Stimulated activated naive CD8-positive, alpha-beta T cell treated with anti-CD3 and anti-CD28 coated beads, Interleukin-15, Interleukin-2, amounts not matched to agents 100 U/mL and 50 U/mL, for 24 hours (primary cell): ENCODE results near the gene P2RY10.
A peak's percentile ranks its signal among the peaks of the same experiment; 100 is the strongest.
"Not testable (repeated sequence)": the region's sequence is repeated elsewhere in the genome, so short reads cannot be mapped to it uniquely, and the experiment has no call there.

Source experiments
- ATAC-seq: fragments of 150-1000 bp; cut with Tn5 transposase; one replicate; pipeline ENCODE4 v1.10.0; 2021
- DNase-seq: peaks from one replicate; pipeline ENCODE4 v3.0.0; 2021

P2RY10 gene

GRCh38 chrX:78945186-78945912, at the start of gene P2RY10:
Gene P2RY10 (plus strand): TSS chrX:78945391. CDS start chrX:78960521, 15,130 bp downstream.
- peak; percentile 81 for ATAC-seq
- DNase-seq: no peak

GRCh38 chrX:78922754-78923153, 22.4 kb upstream of the P2RY10 start:
- ATAC-seq (no peak), DNase-seq (no peak)

GRCh38 chrX:78923198-78924015, 21.8 kb upstream of the P2RY10 start:
- DNase-seq (no peak), ATAC-seq (peak; percentile 46)

GRCh38 chrX:78931814-78932213, 13.4 kb upstream of the P2RY10 start:
- no peak for DNase-seq
- no peak for ATAC-seq

- no peak for DNase-seq
Observed at GRCh38 chrX:78934866-78935265, 10.3 kb upstream of the P2RY10 start.

GRCh38 chrX:78944351-78944750, 840 bp upstream of the P2RY10 start:
- ATAC-seq: peak; percentile 38
- no peak for DNase-seq

More at GRCh38 chrX:78934866-78935265, 10.3 kb upstream of the P2RY10 start:
- no peak for ATAC-seq

GRCh38 chrX:78946178-78946931, 1.2 kb downstream of the P2RY10 start:
- DNase-seq (no peak), ATAC-seq (peak; percentile 33)

- DNase-seq (no peak), ATAC-seq (peak; percentile 36)
Observed at GRCh38 chrX:78950009-78950835, 5.0 kb downstream of the P2RY10 start.

- DNase-seq: no peak
- ATAC-seq: no peak
Observed at GRCh38 chrX:78957049-78957767, 12.0 kb downstream of the P2RY10 start.

GRCh38 chrX:78957768-78958130, 12.6 kb downstream of the P2RY10 start:
- no peak for ATAC-seq

GRCh38 chrX:78958419-78959116, 13.4 kb downstream of the P2RY10 start:
- DNase-seq: no peak

More at GRCh38 chrX:78957768-78958130, 12.6 kb downstream of the P2RY10 start:
- no peak for DNase-seq

GRCh38 chrX:78960888-78961287, 15.7 kb downstream of the P2RY10 start:
- DNase-seq: no peak
- ATAC-seq: no peak

More at GRCh38 chrX:78958419-78959116, 13.4 kb downstream of the P2RY10 start:
- no peak for ATAC-seq

- ATAC-seq (no peak), DNase-seq (no peak)
Observed at GRCh38 chrX:78964598-78964997, 19.4 kb downstream of the P2RY10 start.

- DNase-seq: no peak
- peak; percentile 97 for ATAC-seq
Observed at GRCh38 chrX:78979789-78980464, 34.7 kb downstream of the P2RY10 start.

- ATAC-seq: no peak
- DNase-seq: no peak
Observed at GRCh38 chrX:78989349-78989748, 44.2 kb downstream of the P2RY10 start.

- DNase-seq (peak; percentile 9), ATAC-seq (peak; percentile 46)
Observed at GRCh38 chrX:78997870-78998558, 52.8 kb downstream of the P2RY10 start.

GRCh38 chrX:79007540-79007939, 62.3 kb downstream of the P2RY10 start:
- not testable (repeated sequence) for DNase-seq, ATAC-seq
